Activated CD8-positive, alpha-beta T cell treated with anti-CD3 and anti-CD28 coated beads for 36 hours (primary cell): Measurements from ENCODE around the gene DEGS2. TPM values are rescaled to one million over a fixed set of nuclear protein-coding genes. Genes with fewer than 3 reads are reported as not detected.
A peak's percentile ranks its signal among the peaks of the same experiment; 100 is the strongest.

Experiments
- ATAC-seq: fragments of 200-7000 bp; cut with Tn5 transposase; one replicate; pipeline ENCODE4 v1.10.0; 2021; ENCODE audit warnings: mild to moderate bottlenecking, moderate library complexity
- CTCF ChIA-PET: fragments of 350-600 bp; sonication (Branson Sonifier 250); formaldehyde crosslinking; loops from one replicate; lab custom pipeline; 2021; ENCODE audit warnings: antibody characterized with exemption; lab: Charles Lee
- POLR2A ChIA-PET: fragments of 350-600 bp; sonication (Branson Sonifier 250); formaldehyde crosslinking; loops from one replicate; lab custom pipeline; 2021; ENCODE audit warnings: antibody characterized with exemption; lab: Charles Lee
- DNase-seq: peaks from one replicate; pipeline ENCODE4 v3.0.0-alpha.2; 2020
- H3K27ac Mint-ChIP-seq: one replicate; pipeline ENCODE4 v1.8.0; 2021; ENCODE audit warnings: mild to moderate bottlenecking, mixed read lengths
- H3K27me3 Mint-ChIP-seq: one replicate; pipeline ENCODE4 v1.8.0; 2021; ENCODE audit warnings: mixed read lengths
- H3K36me3 Mint-ChIP-seq: one replicate; pipeline ENCODE4 v1.8.0; 2021; ENCODE audit warnings: low read depth, mixed read lengths
- H3K4me1 Mint-ChIP-seq: one replicate; pipeline ENCODE4 v1.8.0; 2021; ENCODE audit warnings: low read depth, mixed read lengths
- H3K4me3 Mint-ChIP-seq: one replicate; pipeline ENCODE4 v1.8.0; 2021; ENCODE audit warnings: mild to moderate bottlenecking, moderate library complexity, mixed read lengths
- H3K9me3 Mint-ChIP-seq: one replicate; pipeline ENCODE4 v1.8.0; 2021; ENCODE audit warnings: mixed read lengths
- CTCF ChIP-seq: fragments of 200-600 bp; IDR thresholded peaks from one replicate; pipeline ENCODE4 v1.8.0; 2022; ENCODE audit warnings: antibody characterized with exemption, mild to moderate bottlenecking
- intact Hi-C: fragments of 100-400 bp; cut with micrococcal nuclease; formaldehyde crosslinking; loops from one replicate; pipeline ENCODE4 v1.10.0; 2022
- total RNA-seq, 2 experiments: library from RNA; stranded (reverse); gene quantifications; one replicate each; pipeline ENCODE4 v1.2.3, GENCODE V29; 2021

DEGS2 gene
- total RNA-seq, 2 experiments from 2014 or later: 2.6 to 3.1 TPM

DNA sequence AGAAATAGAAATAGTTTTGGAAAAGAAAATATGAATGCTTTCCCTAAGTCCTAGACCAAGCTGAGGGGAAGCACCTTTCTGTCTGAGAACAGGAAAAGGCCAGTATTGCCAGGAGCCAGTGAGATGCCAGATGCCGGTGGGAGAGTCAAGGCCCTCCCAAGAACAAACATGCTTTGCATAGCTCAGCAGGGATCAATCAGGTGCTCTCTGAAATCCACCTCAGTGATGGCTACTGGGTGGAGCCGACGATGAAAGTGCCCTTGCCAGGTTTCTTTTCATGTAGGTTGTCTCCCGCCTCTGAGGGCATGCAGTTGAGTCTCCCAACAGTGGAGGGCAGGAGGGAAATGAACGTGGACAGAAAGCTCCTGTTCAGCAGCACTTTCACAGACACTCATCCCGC lies 28.3 kb downstream of the DEGS2 start:
- intact Hi-C loops: no loop called here
- Mint-ChIP-seq H3K27ac (peak overlapping the region; percentile 72), H3K27me3 (no peaks in the 10 kb centered on the region), H3K9me3 (no peaks in the 10 kb centered on the region), H3K4me1 (no peaks in the 10 kb centered on the region), H3K36me3 (peaks cover 41% of the 10 kb centered on the region), H3K4me3 (no peak overlapping the region)
- DNase-seq (no peak), ATAC-seq (no peak)
- no peak for TF ChIP-seq CTCF
- POLR2A ChIA-PET: interaction anchor here (0.7 to 3.2 kb wide), 4 partner anchors 10 to 31 kb away, joined by 3 to 17 read pairs (median 4); no protein-coding TSS in a partner anchor
- CTCF ChIA-PET: interaction anchor here (0.8 to 1.1 kb wide), 4 partner anchors 15 to 148 kb away, joined by 3 to 4 read pairs (median 4); no protein-coding TSS in a partner anchor

GRCh38 chr14:100130521-100130920 lies 28.9 kb downstream of the DEGS2 start:
- CTCF ChIA-PET: interaction anchor here (0.7 to 0.9 kb wide), 3 partner anchors 14 to 25 kb away, joined by 3 to 4 read pairs (median 3); no protein-coding TSS in a partner anchor
- H3K4me3 Mint-ChIP-seq: no peak overlapping the region
- no peaks in the 10 kb centered on the region for H3K9me3 Mint-ChIP-seq
- H3K27me3 Mint-ChIP-seq: no peaks in the 10 kb centered on the region
- DNase-seq: no peak
- intact Hi-C loops: no loop called here
- no peak for ATAC-seq
- H3K36me3 Mint-ChIP-seq: peaks cover 40% of the 10 kb centered on the region
- H3K27ac Mint-ChIP-seq: peak overlapping the region; percentile 71
- POLR2A ChIA-PET: interaction anchor here (0.9 to 3.2 kb wide), 2 partner anchors 9 to 12 kb away, joined by 4 to 17 read pairs; no protein-coding TSS in a partner anchor
- no peak for TF ChIP-seq CTCF
- no peaks in the 10 kb centered on the region for H3K4me1 Mint-ChIP-seq

DNA sequence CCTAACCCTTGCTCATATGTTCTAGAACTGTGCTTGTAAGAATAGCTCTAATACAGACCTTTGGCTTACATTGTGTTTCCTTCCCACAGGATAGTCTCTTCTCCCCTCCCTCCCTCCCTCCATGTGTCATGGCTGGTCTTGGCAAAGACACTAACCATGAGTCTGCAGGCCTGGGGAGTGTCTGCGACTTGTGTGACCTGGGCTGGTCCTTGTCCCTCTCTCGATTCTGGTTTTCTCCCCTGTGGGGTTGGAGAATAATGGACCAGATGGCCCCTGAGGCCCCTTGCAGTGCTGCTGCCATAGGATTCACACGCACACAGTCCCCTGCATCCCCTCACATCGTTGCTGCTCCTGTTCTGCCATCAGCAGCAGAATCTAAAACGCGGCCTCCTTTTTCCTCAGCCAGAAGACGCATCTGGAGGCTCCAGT lies 30.3 kb downstream of the DEGS2 start:
- no peak for ATAC-seq
- Mint-ChIP-seq H3K36me3 (peaks cover 47% of the 10 kb centered on the region), H3K4me1 (no peaks in the 10 kb centered on the region), H3K27ac (peak overlapping the region; percentile 20), H3K4me3 (no peak overlapping the region), H3K27me3 (no peaks in the 10 kb centered on the region), H3K9me3 (no peaks in the 10 kb centered on the region)
- DNase-seq: no peak
- intact Hi-C loops: no loop called here
- ChIA-PET POLR2A (interaction anchor here (1.4 to 3.2 kb wide), 2 partner anchors 8 to 232 kb away, joined by 3 to 17 read pairs; no protein-coding TSS in a partner anchor), CTCF (interaction anchor here (1.4 kb wide), 2 partner anchors 26 to 64 kb away, joined by 3 to 4 read pairs; no protein-coding TSS in a partner anchor)
- no peak for TF ChIP-seq CTCF

- CTCF ChIA-PET: interaction anchor here (1.4 kb wide), 2 partner anchors 26 to 64 kb away, joined by 3 to 4 read pairs; no protein-coding TSS in a partner anchor
- H3K9me3 Mint-ChIP-seq: no peaks in the 10 kb centered on the region
- no peak for TF ChIP-seq CTCF
- H3K4me3 Mint-ChIP-seq: no peak overlapping the region
- intact Hi-C loops: no loop called here
- peaks cover 45% of the 10 kb centered on the region for H3K36me3 Mint-ChIP-seq
- POLR2A ChIA-PET: interaction anchor here (0.7 to 1.4 kb wide), 3 partner anchors 10 to 232 kb away, joined by 3 read pairs; no protein-coding TSS in a partner anchor
- H3K4me1 Mint-ChIP-seq: no peaks in the 10 kb centered on the region
- no peak overlapping the region for H3K27ac Mint-ChIP-seq
- ATAC-seq (no peak), DNase-seq (no peak)
- no peaks in the 10 kb centered on the region for H3K27me3 Mint-ChIP-seq
Measured at GRCh38 chr14:100128688-100129087, 30.8 kb downstream of the DEGS2 start.

GRCh38 chr14:100127853-100128455 lies 31.5 kb downstream of the DEGS2 start:
- CTCF ChIA-PET: interaction anchor here (1.4 kb wide), 2 partner anchors 27 to 65 kb away, joined by 3 to 4 read pairs; no protein-coding TSS in a partner anchor
- Mint-ChIP-seq H3K27me3 (no peaks in the 10 kb centered on the region), H3K36me3 (peaks cover 51% of the 10 kb centered on the region)

More at GRCh38 chr14:100127853-100128455, 31.5 kb downstream of the DEGS2 start:
- DNase-seq (no peak), ATAC-seq (no peak)
- POLR2A ChIA-PET: interaction anchor here (0.7 to 1.4 kb wide), 3 partner anchors 9 to 233 kb away, joined by 3 read pairs; no protein-coding TSS in a partner anchor
- intact Hi-C loops: no loop called here
- TF ChIP-seq CTCF: no peak
- no peaks in the 10 kb centered on the region for H3K9me3 Mint-ChIP-seq
- H3K27ac Mint-ChIP-seq: peak overlapping the region; percentile 52
- H3K4me1 Mint-ChIP-seq: no peaks in the 10 kb centered on the region
- H3K4me3 Mint-ChIP-seq: no peak overlapping the region
